Right lobe of liver (tissue), 6 donors: ENCODE results near the gene RUFY2. TPM values are rescaled to one million over a fixed set of nuclear protein-coding genes. Genes with fewer than 3 reads are reported as not detected.

Experiments
- ATAC-seq, 4 donors: fragments of 200-7000 bp; cut with Tn5 transposase; one replicate each; pipeline ENCODE4 v1.9.1; 2020; ENCODE audit warnings: mild to moderate bottlenecking in 4 of 4, moderate library complexity in 4 of 4
- DNase-seq, 3 donors: peaks; one replicate each; pipeline ENCODE4 v3.0.0-alpha.2; 2020
- H3K27ac ChIP-seq, 3 donors: fragments of 200-600 bp; one replicate each; pipeline ENCODE4 v1.8.0; 2022
- H3K27me3 ChIP-seq, 2 donors: fragments of 200-600 bp; one replicate each; pipeline ENCODE4 v1.8.0; 2022
- H3K36me3 ChIP-seq, 4 donors: fragments of 200-600 bp; sonication (generic) in 1 of 4; one replicate each; pipeline versions ENCODE4 v1.5.1 to v1.8.0; 2017 to 2022; ENCODE audit warnings: control low read depth in 1 of 4
- H3K4me1 ChIP-seq, 4 donors: fragments of 200-600 bp; sonication (generic) in 1 of 4; one replicate each; pipeline versions ENCODE4 v1.5.1 to v1.8.0; 2017 to 2022; ENCODE audit warnings: control low read depth in 1 of 4
- H3K4me3 ChIP-seq, 3 donors: fragments of 200-600 bp; one replicate each; pipeline ENCODE4 v1.8.0; 2022
- H3K9me3 ChIP-seq, 4 donors: fragments of 200-600 bp; sonication (generic) in 1 of 4; one replicate each; pipeline versions ENCODE4 v1.5.1 to v1.8.0; 2017 to 2022; ENCODE audit warnings: control low read depth in 1 of 4
- CTCF ChIP-seq, 4 donors: fragments of 200-600 bp in 3 of 4; fragments of 450-650 bp in 1 of 4; IDR thresholded peaks; one replicate each; pipeline versions ENCODE4 v1.5.1 to v1.8.0; 2016 to 2022; ENCODE audit warnings: antibody characterized with exemption in 4 of 4, mild to moderate bottlenecking in 2 of 4
- POLR2A ChIP-seq: fragments of 450-650 bp; IDR thresholded peaks from one replicate; pipeline ENCODE4 v1.6.1; 2017; ENCODE audit warnings: antibody characterized with exemption, mild to moderate bottlenecking
- WGBS: methylation state at CpG from one replicate; pipeline ENCODE4 v1.1.6; 2018; ENCODE audit warnings: low coverage, low lambda C conversion rate; ENCODE audit not compliant: insufficient coverage; ENCODE audit errors: missing lambda C conversion rate; 5-methylcytosine and 5-hydroxymethylcytosine counted together
- intact Hi-C, 2 donors: fragments of 100-400 bp; cut with DNase I; formaldehyde crosslinking; loops; one replicate each; pipeline versions ENCODE4 v1.11.2 to v1.14.1; 2022
- total RNA-seq, 6 experiments: library from RNA; depleted of rRNA in 2 of 6; stranded (reverse); fragments of >200 nt in 2 of 6; fragmentation: NEBNext Ultra II Directional in 3 of 6; extraction: Animal tissue kit (Norgen Biotek cat#: 25700) in 3 of 6; gene quantifications; one replicate each; pipeline versions ENCODE4 v1.1.0 to v1.2.4, GENCODE V29; 2016 to 2023
- donor health status: DM: no; HTN: yes; CAD: no.
- donor health status: DM: no; HTN: no; CAD: no.
- donor health status: DM: no; HTN: no; CAD: no.
- donor health status: DM: no; HTN: yes; CAD: no.
- donor health status: DM: no; HTN: yes; CAD: no.

The RUFY2 gene
- total RNA-seq, 6 experiments from 2014 or later = 4.7 to 9.0 (median 5.6) TPM

GRCh38 chr10:68440898-68441297, 33.8 kb upstream of the RUFY2 start:
- no peak for ATAC-seq

GRCh38 chr10:68435803-68436202, 28.7 kb upstream of the RUFY2 start:
- no peak overlapping the region for H3K27ac ChIP-seq
- no peaks in the 10 kb centered on the region for H3K27me3 ChIP-seq
- no peak for TF ChIP-seq CTCF (IDR thresholded peaks at IDR 0.05)
- no peak for TF ChIP-seq POLR2A
- H3K9me3 ChIP-seq = no peaks in the 10 kb centered on the region
- DNase-seq (no peak), ATAC-seq (no peak)
- peaks cover 0 to 19% (median 0%) of the 10 kb centered on the region in 4 donors for H3K36me3 ChIP-seq
- H3K4me1 ChIP-seq = no peaks in the 10 kb centered on the region
- no peak overlapping the region for H3K4me3 ChIP-seq
- intact Hi-C loops = no loop called here

More at GRCh38 chr10:68440898-68441297, 33.8 kb upstream of the RUFY2 start:
- no peak for DNase-seq
- TF ChIP-seq POLR2A (no peak), CTCF (IDR thresholded peaks at IDR 0.05) (no peak)
- Histone ChIP-seq H3K36me3 (peaks cover 0 to 18% (median 0%) of the 10 kb centered on the region in 4 donors), H3K4me1 (no peaks in the 10 kb centered on the region), H3K9me3 (no peaks in the 10 kb centered on the region), H3K27me3 (no peaks in the 10 kb centered on the region), H3K4me3 (no peak overlapping the region), H3K27ac (no peak overlapping the region)
- 100% methylated on average over 2 of the region's 3 CpGs for WGBS
- intact Hi-C loops = no loop called here

- 87% methylated on average over 4 of the region's 4 CpGs for WGBS
- Histone ChIP-seq H3K4me3 (no peak overlapping the region), H3K4me1 (no peaks in the 10 kb centered on the region), H3K27me3 (no peaks in the 10 kb centered on the region), H3K27ac (no peak overlapping the region), H3K36me3 (peaks cover 0 to 19% (median 0%) of the 10 kb centered on the region in 4 donors), H3K9me3 (no peaks in the 10 kb centered on the region)
- TF ChIP-seq POLR2A (no peak), CTCF (IDR thresholded peaks at IDR 0.05) (no peak)
- intact Hi-C loops = no loop called here
- DNase-seq (no peak), ATAC-seq (no peak)
Observed at GRCh38 chr10:68434657-68435056, 27.6 kb upstream of the RUFY2 start.

GRCh38 chr10:68428396-68429104, 21.5 kb upstream of the RUFY2 start:
- H3K27me3 ChIP-seq = no peaks in the 10 kb centered on the region
- H3K36me3 ChIP-seq = peaks cover 0 to 8% (median 0%) of the 10 kb centered on the region in 4 donors
- ATAC-seq (no peak), DNase-seq (no peak)
- no peak overlapping the region for H3K27ac ChIP-seq
- intact Hi-C loops = no loop called here
- TF ChIP-seq POLR2A (no peak), CTCF (IDR thresholded peaks at IDR 0.05) (no peak)
- H3K4me3 ChIP-seq = no peak overlapping the region
- no peaks in the 10 kb centered on the region for H3K9me3 ChIP-seq
- WGBS = 92% methylated on average over 5 of the region's 5 CpGs
- H3K4me1 ChIP-seq = no peaks in the 10 kb centered on the region
